ENCODE data around the gene LBH. TPM values are rescaled to one million over a fixed set of nuclear protein-coding genes. Genes with fewer than 3 reads are reported as not detected.

The LBH gene
- total and polyA plus RNA-seq, 9 donors: 21.4 to 32.9 (median 29.9) TPM

DNA sequence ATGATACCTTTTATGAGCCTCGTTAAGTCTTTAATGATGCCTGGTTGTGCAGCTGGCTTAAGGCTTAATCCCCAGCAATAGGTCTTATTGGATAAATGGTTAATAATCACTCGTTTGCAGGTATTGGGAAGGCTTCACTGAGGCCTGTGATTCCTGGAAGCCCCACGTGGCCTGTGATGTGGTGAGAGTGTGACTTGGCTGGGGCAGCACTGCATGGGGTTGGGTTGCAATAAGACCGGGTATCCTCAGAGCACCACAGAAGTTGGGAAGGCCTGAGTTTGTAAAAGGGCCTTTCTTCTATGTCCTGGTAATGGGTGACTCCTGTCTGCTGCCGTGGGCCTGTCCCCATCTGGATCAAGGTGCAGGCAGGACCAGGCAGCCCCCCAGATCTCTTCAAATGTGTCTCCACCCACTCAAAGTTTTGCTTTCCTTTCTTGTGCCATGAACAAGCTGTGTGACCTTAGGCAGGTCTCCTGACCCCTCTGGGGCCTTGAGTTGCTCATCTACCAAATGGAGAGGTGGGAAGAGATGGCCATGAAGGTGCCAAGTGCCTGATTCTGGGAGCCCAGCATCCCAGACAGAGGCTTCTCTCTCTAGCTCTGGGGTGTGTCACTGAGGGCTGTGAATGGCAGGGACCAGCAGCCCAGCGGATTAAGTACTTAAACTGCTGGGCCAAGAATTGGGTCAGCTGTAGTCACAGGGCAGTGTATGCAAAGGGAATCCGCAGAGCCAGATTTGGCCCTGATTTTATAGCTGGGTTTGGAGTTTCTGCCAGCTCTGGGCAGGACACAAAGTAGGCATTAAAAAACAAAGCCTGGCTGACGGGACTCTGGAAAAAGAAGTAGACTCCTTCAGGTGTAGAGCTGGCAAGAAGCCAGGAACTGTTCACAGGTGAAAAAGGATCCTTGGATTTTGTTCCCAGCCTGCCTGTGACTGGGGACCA lies 24.4 kb downstream of the LBH start:
- H3K27ac ChIP-seq (ENCODE audit: low read length): no peak overlapping the region
- no peaks in the 10 kb centered on the region for H3K27me3 ChIP-seq (ENCODE audit: control insufficient read depth, insufficient read depth, low read length)
- peaks cover 20% of the 10 kb centered on the region for H3K36me3 ChIP-seq (ENCODE audit: control insufficient read depth, insufficient read depth, low read length)
- H3K4me1 ChIP-seq (ENCODE audit: control insufficient read depth, insufficient read depth, low read length): peaks cover 17% of the 10 kb centered on the region
- 63% methylated on average over 5 of the region's 8 CpGs for WGBS (ENCODE audit: insufficient coverage)
- H3K9me3 ChIP-seq (replicated peaks; ENCODE audit: control insufficient read depth, low read depth, low read length): no peaks in the 10 kb centered on the region
- no peak overlapping the region for H3K4me3 ChIP-seq (ENCODE audit: low read length)
- peak; percentile 26 for DNase-seq

DNA sequence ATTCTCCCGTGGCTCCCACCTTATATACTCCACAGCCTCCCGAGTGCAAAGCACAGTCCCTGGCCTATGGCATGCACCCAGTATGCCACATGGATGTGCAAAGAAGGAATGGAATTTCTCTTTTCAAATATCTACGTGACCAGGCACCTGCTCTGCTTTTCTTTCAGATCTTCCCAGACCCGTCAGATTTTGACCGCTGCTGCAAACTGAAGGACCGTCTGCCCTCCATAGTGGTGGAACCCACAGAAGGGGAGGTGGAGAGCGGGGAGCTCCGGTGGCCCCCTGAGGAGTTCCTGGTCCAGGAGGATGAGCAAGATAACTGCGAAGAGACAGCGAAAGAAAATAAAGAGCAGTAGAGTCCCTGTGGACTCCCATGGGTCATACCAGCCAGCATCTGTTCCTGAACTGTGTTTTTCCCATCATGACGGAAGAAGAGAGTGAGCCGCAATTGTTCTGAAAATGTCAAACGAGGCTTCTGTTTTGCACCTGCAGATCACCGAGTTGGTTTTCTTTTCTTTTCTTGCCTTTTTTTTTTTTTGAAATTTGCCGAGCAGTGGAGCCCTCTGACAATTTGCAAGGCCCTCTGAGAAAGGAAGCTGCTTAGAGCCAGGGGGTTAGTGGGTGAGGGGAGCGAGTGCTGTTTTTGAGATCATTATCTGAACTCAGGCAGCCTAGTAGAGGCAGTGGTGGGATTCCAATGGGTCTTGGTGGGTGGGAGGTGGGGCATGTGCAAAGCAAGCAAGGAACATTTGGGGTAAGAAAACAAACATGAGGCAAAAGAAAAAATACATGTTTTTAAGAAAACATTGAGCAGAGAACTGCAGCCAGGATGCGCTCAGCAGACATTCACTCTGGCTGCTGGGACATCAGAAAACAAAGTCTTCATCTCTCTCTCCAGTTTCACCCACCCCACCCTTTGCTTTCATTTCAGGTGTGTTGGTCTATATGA lies 26.2 kb downstream of the LBH start:
- Histone ChIP-seq H3K36me3 (ENCODE audit: control insufficient read depth, insufficient read depth, low read length) (peaks cover 20% of the 10 kb centered on the region), H3K4me1 (ENCODE audit: control insufficient read depth, insufficient read depth, low read length) (peaks cover 16% of the 10 kb centered on the region), H3K4me3 (ENCODE audit: low read length) (no peak overlapping the region), H3K27me3 (ENCODE audit: control insufficient read depth, insufficient read depth, low read length) (no peaks in the 10 kb centered on the region), H3K9me3 (replicated peaks; ENCODE audit: control insufficient read depth, low read depth, low read length) (peaks cover 7% of the 10 kb centered on the region), H3K27ac (ENCODE audit: low read length) (no peak overlapping the region)
- no peak for DNase-seq
- WGBS (ENCODE audit: insufficient coverage): 82% methylated on average over 9 of the region's 17 CpGs

DNA sequence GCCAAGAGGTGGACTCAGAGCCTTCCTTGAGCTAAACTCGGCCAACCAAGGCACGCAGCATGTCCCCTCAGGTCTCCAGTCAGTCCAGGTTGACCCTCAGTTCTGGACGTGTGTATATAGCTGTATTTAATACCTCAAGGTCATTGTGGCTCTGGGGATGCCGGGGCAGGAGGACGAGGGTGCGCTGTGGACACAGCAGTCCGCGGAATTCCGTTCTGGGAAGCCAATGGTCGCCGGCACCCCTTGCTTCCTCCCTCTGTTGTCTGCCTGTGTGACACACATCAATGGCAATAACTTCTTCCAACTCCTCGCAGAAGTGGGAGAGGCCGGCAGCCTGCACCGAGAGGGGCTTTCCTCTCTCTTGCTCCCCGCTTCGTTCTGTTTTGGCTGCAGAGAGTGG lies 27.7 kb downstream of the LBH start:
- Histone ChIP-seq H3K36me3 (ENCODE audit: control insufficient read depth, insufficient read depth, low read length) (peaks cover 20% of the 10 kb centered on the region), H3K4me3 (ENCODE audit: low read length) (no peak overlapping the region), H3K9me3 (replicated peaks; ENCODE audit: control insufficient read depth, low read depth, low read length) (peaks cover 7% of the 10 kb centered on the region), H3K27me3 (ENCODE audit: control insufficient read depth, insufficient read depth, low read length) (peaks cover 2% of the 10 kb centered on the region), H3K27ac (ENCODE audit: low read length) (no peak overlapping the region), H3K4me1 (ENCODE audit: control insufficient read depth, insufficient read depth, low read length) (peaks cover 8% of the 10 kb centered on the region)
- WGBS (ENCODE audit: insufficient coverage): 86% methylated on average over 10 of the region's 16 CpGs
- no peak for DNase-seq

DNA sequence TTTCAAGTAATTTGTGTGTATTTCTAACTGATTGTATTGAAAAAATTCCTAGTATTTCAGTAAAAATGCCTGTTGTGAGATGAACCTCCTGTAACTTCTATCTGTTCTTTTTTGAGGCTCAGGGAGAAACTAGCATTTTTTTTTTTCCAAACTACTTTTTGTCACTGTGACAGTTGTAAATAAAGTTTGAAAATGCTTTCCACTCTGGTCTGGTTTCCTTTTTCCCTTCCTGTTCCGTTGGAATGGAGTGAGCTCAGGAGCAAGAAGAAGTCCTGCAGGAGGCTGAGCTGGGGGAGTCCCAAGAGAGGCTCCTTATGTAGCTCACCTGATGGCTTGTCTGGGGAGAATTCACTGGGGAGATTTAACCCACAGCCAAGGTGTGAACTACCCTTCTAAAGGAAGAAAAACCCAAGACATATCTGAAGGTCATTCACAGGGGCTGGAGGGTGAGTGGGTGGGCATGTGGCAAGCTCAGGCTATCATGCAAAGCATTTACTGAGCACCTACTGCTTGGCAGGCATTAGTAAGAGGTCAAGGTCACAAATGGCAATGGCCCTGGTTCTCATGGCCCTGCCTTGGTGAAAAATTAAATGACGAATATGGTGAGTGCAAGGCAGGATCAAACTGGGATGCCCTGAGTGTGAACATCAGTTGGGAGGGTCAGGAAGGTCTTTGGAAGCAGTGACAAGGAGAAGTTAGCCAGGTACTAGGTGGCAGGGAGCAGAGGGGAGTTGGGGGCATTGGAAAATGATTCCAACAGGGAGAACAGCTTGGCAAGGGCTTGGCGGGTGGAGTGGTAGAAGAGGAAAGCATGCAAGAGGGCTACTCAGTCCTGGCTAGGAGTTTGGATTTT lies 28.7 kb downstream of the LBH start:
- H3K36me3 ChIP-seq (ENCODE audit: control insufficient read depth, insufficient read depth, low read length): peaks cover 20% of the 10 kb centered on the region
- no peak for DNase-seq
- 96% methylated on average over 2 of the region's 3 CpGs for WGBS (ENCODE audit: insufficient coverage)
- no peak overlapping the region for H3K27ac ChIP-seq (ENCODE audit: low read length)
- no peak overlapping the region for H3K4me3 ChIP-seq (ENCODE audit: low read length)
- H3K27me3 ChIP-seq (ENCODE audit: control insufficient read depth, insufficient read depth, low read length): peaks cover 2% of the 10 kb centered on the region
- peaks cover 8% of the 10 kb centered on the region for H3K4me1 ChIP-seq (ENCODE audit: control insufficient read depth, insufficient read depth, low read length)
- H3K9me3 ChIP-seq (replicated peaks; ENCODE audit: control insufficient read depth, low read depth, low read length): peaks cover 7% of the 10 kb centered on the region

DNA sequence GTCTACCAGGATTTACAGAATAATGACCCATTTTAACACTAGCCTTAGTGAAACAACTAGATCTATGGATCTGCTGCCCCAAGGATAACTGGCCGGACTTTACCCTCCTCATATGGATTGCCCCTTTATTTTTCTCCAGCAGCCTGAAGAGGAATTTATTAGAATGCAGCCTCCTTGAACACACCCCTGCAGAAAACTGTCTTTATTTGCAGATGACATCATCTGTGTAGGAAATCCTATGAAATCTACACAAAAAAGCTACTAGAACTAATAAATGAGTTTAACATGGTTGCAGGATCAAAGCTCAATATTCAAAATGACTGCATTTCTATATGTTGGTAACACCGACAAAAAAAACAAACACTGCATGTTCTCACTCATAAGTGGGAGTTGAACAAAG lies 29.6 kb downstream of the LBH start:
- Histone ChIP-seq H3K4me3 (ENCODE audit: low read length) (no peak overlapping the region), H3K27ac (ENCODE audit: low read length) (no peak overlapping the region), H3K9me3 (replicated peaks; ENCODE audit: control insufficient read depth, low read depth, low read length) (peaks cover 7% of the 10 kb centered on the region), H3K27me3 (ENCODE audit: control insufficient read depth, insufficient read depth, low read length) (peaks cover 2% of the 10 kb centered on the region), H3K4me1 (ENCODE audit: control insufficient read depth, insufficient read depth, low read length) (peaks cover 4% of the 10 kb centered on the region), H3K36me3 (ENCODE audit: control insufficient read depth, insufficient read depth, low read length) (peaks cover 20% of the 10 kb centered on the region)
- no CpG with 5 or more reads among the region's 2 CpGs for WGBS (ENCODE audit: insufficient coverage)
- DNase-seq: no peak

DNA sequence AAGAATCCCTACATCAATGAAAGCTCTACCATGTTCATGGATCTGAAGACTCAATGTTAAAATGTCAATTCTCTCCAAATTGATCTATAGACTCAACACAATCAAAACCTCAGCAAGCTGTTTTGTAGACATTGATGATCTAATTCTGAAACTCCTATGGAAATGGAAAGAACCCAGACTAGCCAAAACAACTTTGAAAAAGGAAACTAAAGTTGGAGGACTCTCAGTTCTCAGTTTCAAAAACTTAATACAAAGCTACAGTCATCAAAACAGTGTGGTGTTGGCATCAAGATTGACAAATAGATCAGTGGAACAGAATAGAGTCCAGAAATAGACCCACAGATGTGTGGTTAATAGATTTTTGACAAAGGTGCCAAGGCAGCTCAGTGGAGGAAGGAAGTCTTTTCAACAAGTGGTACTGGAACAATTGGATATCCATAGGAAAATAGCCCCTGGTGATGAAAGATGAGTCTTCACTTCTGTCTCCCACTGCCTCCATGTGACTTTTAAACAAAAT lies 30.4 kb downstream of the LBH start:
- H3K9me3 ChIP-seq (replicated peaks; ENCODE audit: control insufficient read depth, low read depth, low read length): peaks cover 7% of the 10 kb centered on the region

DNA sequence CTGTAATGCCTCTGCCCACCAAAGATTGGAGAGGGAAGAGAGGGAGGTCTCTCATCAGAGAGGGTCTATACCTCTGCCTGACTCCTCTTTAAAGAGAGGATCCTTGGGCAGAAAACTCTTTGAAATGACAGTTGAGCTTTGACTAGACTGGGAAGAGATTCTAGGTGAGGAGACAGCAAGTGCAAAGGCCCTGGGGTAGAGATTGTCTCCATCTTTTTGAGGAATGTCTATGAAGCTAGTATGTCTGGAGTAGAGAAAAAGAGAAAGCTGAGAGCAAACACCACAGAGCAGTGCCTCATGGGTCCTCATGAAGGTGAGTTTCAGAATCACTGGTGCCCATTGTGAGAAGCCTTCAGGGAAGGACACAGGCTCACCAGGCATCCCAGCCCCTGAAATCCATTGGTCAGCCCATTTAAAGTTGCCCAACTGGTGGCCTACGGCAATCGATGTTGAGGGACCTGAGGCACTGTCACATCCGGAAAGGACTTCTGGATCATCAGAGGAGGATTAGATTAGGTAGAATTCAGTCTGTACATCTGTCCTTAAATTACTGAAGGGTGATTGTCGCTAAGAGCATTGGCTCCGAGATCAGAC lies 31.5 kb downstream of the LBH start:
- H3K27me3 ChIP-seq (ENCODE audit: control insufficient read depth, insufficient read depth, low read length): peaks cover 2% of the 10 kb centered on the region
- peaks cover 18% of the 10 kb centered on the region for H3K36me3 ChIP-seq (ENCODE audit: control insufficient read depth, insufficient read depth, low read length)
- peaks cover 2% of the 10 kb centered on the region for H3K4me1 ChIP-seq (ENCODE audit: control insufficient read depth, insufficient read depth, low read length)
- no peak overlapping the region for H3K27ac ChIP-seq (ENCODE audit: low read length)
- peaks cover 7% of the 10 kb centered on the region for H3K9me3 ChIP-seq (replicated peaks; ENCODE audit: control insufficient read depth, low read depth, low read length)
- 100% methylated on average over 4 of the region's 5 CpGs for WGBS (ENCODE audit: insufficient coverage)
- no peak for DNase-seq
- H3K4me3 ChIP-seq (ENCODE audit: low read length): no peak overlapping the region

More for the DNA sequence above, 30.4 kb downstream of the LBH start:
- Histone ChIP-seq H3K27ac (ENCODE audit: low read length) (no peak overlapping the region), H3K4me1 (ENCODE audit: control insufficient read depth, insufficient read depth, low read length) (peaks cover 1% of the 10 kb centered on the region), H3K4me3 (ENCODE audit: low read length) (no peak overlapping the region), H3K36me3 (ENCODE audit: control insufficient read depth, insufficient read depth, low read length) (peaks cover 20% of the 10 kb centered on the region), H3K27me3 (ENCODE audit: control insufficient read depth, insufficient read depth, low read length) (peaks cover 2% of the 10 kb centered on the region)
- DNase-seq: no peak

DNA sequence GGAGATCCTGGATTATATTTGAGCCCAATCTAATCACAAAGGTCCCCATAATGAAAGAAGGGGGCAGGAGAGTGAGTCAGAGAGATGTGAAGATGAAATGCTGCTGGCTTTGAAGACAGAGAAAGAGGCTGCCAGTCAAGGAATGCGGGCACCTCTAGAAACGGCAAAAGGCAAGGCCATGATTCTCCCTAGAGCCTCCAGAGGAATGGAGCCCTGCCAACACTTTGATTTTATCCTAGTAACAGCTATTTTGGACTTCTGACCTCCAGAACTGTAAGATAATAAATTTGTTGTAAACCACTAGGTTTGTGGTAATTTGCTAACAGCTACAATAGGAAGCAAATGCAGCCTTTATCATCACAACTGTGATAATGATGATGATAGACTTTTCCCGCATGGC lies 32.9 kb downstream of the LBH start:
- 78% methylated on average over 3 of the region's 3 CpGs for WGBS (ENCODE audit: insufficient coverage)
- H3K27ac ChIP-seq (ENCODE audit: low read length): no peak overlapping the region

More for the DNA sequence above, 32.9 kb downstream of the LBH start:
- Histone ChIP-seq H3K27me3 (ENCODE audit: control insufficient read depth, insufficient read depth, low read length) (peaks cover 2% of the 10 kb centered on the region), H3K4me1 (ENCODE audit: control insufficient read depth, insufficient read depth, low read length) (peaks cover 2% of the 10 kb centered on the region), H3K4me3 (ENCODE audit: low read length) (no peak overlapping the region), H3K36me3 (ENCODE audit: control insufficient read depth, insufficient read depth, low read length) (peaks cover 5% of the 10 kb centered on the region), H3K9me3 (replicated peaks; ENCODE audit: control insufficient read depth, low read depth, low read length) (peaks cover 7% of the 10 kb centered on the region)
- DNase-seq: no peak

Data from muscle of leg (tissue), 11 donors.